Mucosa of rectum (tissue), 2 donors: ENCODE data around the gene PTPRH.

ENCODE experiments used
- H3K27ac ChIP-seq, 2 donors: one replicate each; pipeline ENCODE4 v1.7.0; 2013; ENCODE audit warnings: inconsistent platforms in 2 of 2, low read depth in 2 of 2, low read length in 2 of 2
- H3K27me3 ChIP-seq, 2 donors: one replicate each; pipeline ENCODE4 v1.7.0; 2013; ENCODE audit warnings: low read length in 2 of 2; ENCODE audit not compliant: control insufficient read depth in 2 of 2, insufficient read depth in 2 of 2
- H3K36me3 ChIP-seq, 2 donors: one replicate each; pipeline ENCODE4 v1.7.0; 2013; ENCODE audit warnings: low read length in 2 of 2; ENCODE audit not compliant: control insufficient read depth in 2 of 2, insufficient read depth in 2 of 2
- H3K4me1 ChIP-seq, 2 donors: one replicate each; pipeline ENCODE4 v1.7.0; 2013; ENCODE audit warnings: low read length in 2 of 2, mild to moderate bottlenecking in 1 of 2; ENCODE audit not compliant: control insufficient read depth in 2 of 2, insufficient read depth in 2 of 2
- H3K4me3 ChIP-seq, 2 donors: one replicate each; pipeline ENCODE4 v1.7.0; 2013; ENCODE audit warnings: low read length in 2 of 2
- H3K9ac ChIP-seq, 2 donors: one replicate each; pipeline ENCODE4 v1.7.0; 2013; ENCODE audit warnings: low read length in 2 of 2, low read depth in 1 of 2, mild to moderate bottlenecking in 1 of 2
- H3K9me3 ChIP-seq, 2 donors: one replicate each; pipeline ENCODE4 v1.7.0; 2013; ENCODE audit warnings: low read length in 2 of 2; ENCODE audit not compliant: control insufficient read depth in 2 of 2
- donor health status: healthy.
- donor health status: Normal muscosa, but diverticular disease.

PTPRH gene

GRCh38 chr19:55245236-55245904, 36.1 kb upstream of the PTPRH start:
- Histone ChIP-seq H3K27ac (no peak overlapping the region), H3K4me1 (peaks cover 24 to 30% of the 10 kb centered on the region in 2 donors), H3K9me3 (no peaks in the 10 kb centered on the region), H3K9ac (no peak overlapping the region), H3K36me3 (peaks cover 56 to 59% of the 10 kb centered on the region in 2 donors), H3K4me3 (no peak overlapping the region), H3K27me3 (no peaks in the 10 kb centered on the region)

DNA sequence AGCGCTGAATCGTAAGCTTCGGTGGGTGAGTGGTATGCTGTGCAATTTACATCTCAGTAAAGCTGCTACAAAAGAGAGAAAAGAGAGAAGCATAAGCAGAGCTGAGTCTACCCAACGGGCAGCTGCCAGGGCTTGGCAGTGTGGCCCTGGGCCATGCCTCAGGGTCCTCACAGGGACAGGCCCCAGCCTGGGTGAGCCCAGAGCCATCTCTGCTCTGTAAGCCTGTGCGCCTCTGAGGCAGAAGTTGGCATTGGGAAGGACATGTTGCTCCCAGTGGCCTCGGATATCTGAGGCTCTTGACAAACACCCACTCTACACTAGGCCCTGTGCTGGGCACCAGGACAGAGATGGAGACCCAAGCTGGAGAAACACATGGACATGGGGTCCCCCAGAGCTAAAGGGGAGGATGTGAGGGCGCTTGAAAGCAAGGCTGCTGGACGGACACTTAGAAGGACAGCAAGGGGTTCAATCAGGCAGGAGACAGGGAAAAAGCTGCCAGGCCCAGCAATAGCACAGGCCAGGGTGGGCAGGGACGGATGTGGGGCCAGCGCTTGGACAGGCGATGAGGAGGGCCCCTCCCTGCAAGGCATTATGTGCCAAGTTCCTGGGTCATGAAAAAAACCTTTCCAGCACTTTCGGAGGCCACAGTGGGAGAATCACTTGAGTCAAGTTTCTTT, 34.8 kb upstream of the PTPRH start:
- Histone ChIP-seq H3K27me3 (no peaks in the 10 kb centered on the region), H3K9me3 (no peaks in the 10 kb centered on the region), H3K27ac (no peak overlapping the region), H3K36me3 (peaks cover 69 to 70% of the 10 kb centered on the region in 2 donors), H3K4me1 (peaks cover 20 to 21% of the 10 kb centered on the region in 2 donors), H3K4me3 (no peak overlapping the region), H3K9ac (no peak overlapping the region)

GRCh38 chr19:55242517-55242916, 33.2 kb upstream of the PTPRH start:
- peaks cover 5 to 6% of the 10 kb centered on the region in 2 donors for H3K4me1 ChIP-seq
- H3K36me3 ChIP-seq, result peaks cover 80 to 82% of the 10 kb centered on the region in 2 donors
- H3K9me3 ChIP-seq, result no peaks in the 10 kb centered on the region
- H3K27me3 ChIP-seq, result no peaks in the 10 kb centered on the region
- H3K27ac ChIP-seq, result no peak overlapping the region
- H3K9ac ChIP-seq, result no peak overlapping the region
- no peak overlapping the region for H3K4me3 ChIP-seq

GRCh38 chr19:55241935-55242464, 32.7 kb upstream of the PTPRH start:
- peaks cover 85% of the 10 kb centered on the region in 2 donors for H3K36me3 ChIP-seq
- no peaks in the 10 kb centered on the region for H3K9me3 ChIP-seq
- H3K4me3 ChIP-seq, result no peak overlapping the region
- H3K9ac ChIP-seq, result no peak overlapping the region
- H3K4me1 ChIP-seq, result peaks cover 0 to under 1% of the 10 kb centered on the region in 2 donors
- H3K27me3 ChIP-seq, result no peaks in the 10 kb centered on the region
- no peak overlapping the region for H3K27ac ChIP-seq

- Histone ChIP-seq H3K9ac (no peak overlapping the region), H3K4me3 (no peak overlapping the region), H3K36me3 (peaks cover 85 to 87% of the 10 kb centered on the region in 2 donors), H3K27me3 (no peaks in the 10 kb centered on the region), H3K4me1 (no peaks in the 10 kb centered on the region), H3K27ac (no peak overlapping the region), H3K9me3 (no peaks in the 10 kb centered on the region)
Observed at GRCh38 chr19:55241143-55241934, 32.0 kb upstream of the PTPRH start.

GRCh38 chr19:55240713-55241020, 31.4 kb upstream of the PTPRH start:
- Histone ChIP-seq H3K9me3 (no peaks in the 10 kb centered on the region), H3K27ac (no peak overlapping the region), H3K4me1 (no peaks in the 10 kb centered on the region), H3K27me3 (no peaks in the 10 kb centered on the region), H3K4me3 (no peak overlapping the region), H3K9ac (no peak overlapping the region), H3K36me3 (peaks cover 85 to 88% of the 10 kb centered on the region in 2 donors)

GRCh38 chr19:55239004-55239403, 29.7 kb upstream of the PTPRH start:
- no peaks in the 10 kb centered on the region for H3K9me3 ChIP-seq
- no peak overlapping the region for H3K9ac ChIP-seq
- H3K4me1 ChIP-seq, result no peaks in the 10 kb centered on the region
- no peaks in the 10 kb centered on the region for H3K27me3 ChIP-seq
- H3K27ac ChIP-seq, result no peak overlapping the region
- H3K4me3 ChIP-seq, result no peak overlapping the region
- H3K36me3 ChIP-seq, result peaks cover 74 to 84% of the 10 kb centered on the region in 2 donors

- Histone ChIP-seq H3K9ac (no peak overlapping the region), H3K4me3 (no peak overlapping the region), H3K27ac (no peak overlapping the region), H3K9me3 (no peaks in the 10 kb centered on the region), H3K4me1 (no peaks in the 10 kb centered on the region), H3K36me3 (peaks cover 71 to 82% of the 10 kb centered on the region in 2 donors), H3K27me3 (no peaks in the 10 kb centered on the region)
Observed at GRCh38 chr19:55238030-55238429, 28.7 kb upstream of the PTPRH start.

DNA sequence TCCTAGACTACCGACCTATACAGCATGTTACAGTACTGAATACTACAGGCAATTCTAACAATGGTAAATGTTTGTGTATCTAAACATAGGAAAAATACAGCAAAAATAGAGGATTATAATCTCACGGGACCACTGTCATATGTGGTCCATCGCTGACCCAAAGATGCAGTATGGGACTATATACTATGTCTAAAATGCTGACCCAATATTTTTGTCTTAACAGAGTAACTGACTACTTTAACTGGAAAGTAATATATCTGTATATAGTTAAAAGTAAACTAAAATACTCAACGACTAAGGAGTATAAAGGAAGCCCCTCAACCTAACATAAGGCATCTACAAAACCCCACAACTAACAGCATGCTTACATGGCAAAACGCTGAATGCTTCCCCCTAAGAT, 23.7 kb upstream of the PTPRH start:
- Histone ChIP-seq H3K9ac (no peak overlapping the region), H3K9me3 (no peaks in the 10 kb centered on the region), H3K27ac (no peak overlapping the region), H3K4me3 (no peak overlapping the region), H3K36me3 (peaks cover 51 to 65% of the 10 kb centered on the region in 2 donors), H3K27me3 (no peaks in the 10 kb centered on the region), H3K4me1 (peaks cover 0 to 3% of the 10 kb centered on the region in 2 donors)

DNA sequence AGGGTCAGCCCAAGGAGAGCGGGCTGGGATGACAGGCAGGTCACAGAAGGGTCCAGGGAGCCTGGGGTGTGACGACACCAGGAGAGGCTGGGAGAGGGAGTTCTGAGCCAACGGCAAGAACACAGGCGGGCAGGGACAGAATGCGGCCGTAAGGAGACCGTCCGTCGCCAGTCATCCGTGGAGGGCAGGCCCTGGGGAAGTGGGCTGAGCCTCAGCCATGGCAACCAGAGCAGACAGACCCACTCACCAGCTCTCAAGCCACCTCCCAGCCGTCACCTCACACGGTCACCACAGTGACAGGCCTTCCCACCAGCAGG, 22.9 kb upstream of the PTPRH start:
- H3K9me3 ChIP-seq, result no peaks in the 10 kb centered on the region
- peaks cover 50 to 63% of the 10 kb centered on the region in 2 donors for H3K36me3 ChIP-seq
- no peak overlapping the region for H3K9ac ChIP-seq
- H3K4me3 ChIP-seq, result no peak overlapping the region
- H3K27ac ChIP-seq, result no peak overlapping the region
- no peaks in the 10 kb centered on the region for H3K27me3 ChIP-seq
- H3K4me1 ChIP-seq, result peaks cover 0 to 3% of the 10 kb centered on the region in 2 donors
